HepG2 (cell line): Measurements from ENCODE around the gene CAD. TPM values are rescaled to one million over a fixed set of nuclear protein-coding genes. Genes with fewer than 3 reads are reported as not detected.

Experiments used
- FOSL2 ChIP-seq: sonication (generic); formaldehyde crosslinking; IDR thresholded peaks from 2 replicates; pipeline ENCODE4 v1.4.0; 2020; ENCODE audit warnings: missing genetic modification reagents
- FOXC1 ChIP-seq: sonication (generic); formaldehyde crosslinking; IDR thresholded peaks from 2 replicates; pipeline ENCODE4 v1.8.0; 2022; ENCODE audit warnings: mild to moderate bottlenecking, missing genetic modification reagents, borderline replicate concordance
- FOXJ3 ChIP-seq: sonication (generic); formaldehyde crosslinking; IDR thresholded peaks from 2 replicates; pipeline ENCODE4 v1.4.0; 2020; ENCODE audit warnings: missing genetic modification reagents, mild to moderate bottlenecking, borderline replicate concordance
- GATAD2A ChIP-seq: IDR thresholded peaks from 2 replicates; pipeline ENCODE4 v1.6.1; 2016
- GFI1 ChIP-seq: sonication (generic); formaldehyde crosslinking; IDR thresholded peaks from 2 replicates; pipeline ENCODE4 v1.5.0; 2020; ENCODE audit warnings: missing genetic modification reagents, mild to moderate bottlenecking, borderline replicate concordance
- HOXA7 ChIP-seq: sonication (generic); formaldehyde crosslinking; IDR thresholded peaks from 2 replicates; pipeline ENCODE4 v1.8.1; 2022; ENCODE audit warnings: mild to moderate bottlenecking, missing genetic modification reagents, moderate library complexity
- KAT2B ChIP-seq: fragments of 150-350 bp; IDR thresholded peaks from 2 replicates; pipeline ENCODE4 v1.6.1; 2014; ENCODE audit warnings: low read depth, low read length, borderline replicate concordance
- LCORL ChIP-seq, 2 experiments: fragments of 450-650 bp in 1 of 2; sonication (generic) in 1 of 2; formaldehyde crosslinking in 1 of 2; IDR thresholded peaks; 2 replicates each; pipeline versions ENCODE4 v1.5.0 to v1.6.1; 2017 to 2020; ENCODE audit warnings: antibody characterized with exemption in 1 of 2, missing genetic modification reagents in 1 of 2
- MTF1 ChIP-seq: sonication (generic); formaldehyde crosslinking; IDR thresholded peaks from 2 replicates; pipeline ENCODE4 v1.5.0; 2020; ENCODE audit warnings: missing genetic modification reagents
- PCBP2 ChIP-seq: fragments of 200-400 bp; formaldehyde crosslinking; optimal IDR thresholded peaks from 2 replicates; pipeline ENCODE3; 2018; ENCODE audit warnings: low read length, low read depth; ENCODE audit not compliant: poor library complexity, severe bottlenecking
- SMC3 ChIP-seq: IDR thresholded peaks from 2 replicates; pipeline ENCODE4 v1.6.1; 2011; ENCODE audit warnings: low read length, improper control_type of control experiment
- SMYD3 ChIP-seq: sonication (generic); formaldehyde crosslinking; IDR thresholded peaks from 2 replicates; pipeline ENCODE4 v1.8.1; 2023; ENCODE audit warnings: mild to moderate bottlenecking, missing genetic modification reagents
- STAG1 ChIP-seq: sonication (generic); formaldehyde crosslinking; IDR thresholded peaks from 2 replicates; pipeline ENCODE4 v1.4.0; 2020; ENCODE audit warnings: missing genetic modification reagents
- YY1 ChIP-seq: IDR thresholded peaks from 2 replicates; pipeline ENCODE4 v1.6.1; 2011; ENCODE audit warnings: low read length, low read depth, moderate library complexity, mild to moderate bottlenecking; ENCODE audit not compliant: insufficient read depth, insufficient replicate concordance
- ZMYM4 ChIP-seq: sonication (generic); formaldehyde crosslinking; IDR thresholded peaks from 2 replicates; pipeline ENCODE4 v1.8.1; 2023; ENCODE audit warnings: mild to moderate bottlenecking, missing genetic modification reagents
- ZNF3 ChIP-seq: IDR thresholded peaks from 2 replicates; pipeline ENCODE4 v1.7.0; 2017; ENCODE audit warnings: inconsistent platforms
- ZNF331 ChIP-seq: sonication (generic); formaldehyde crosslinking; IDR thresholded peaks from 2 replicates; pipeline ENCODE4 v1.4.0; 2020; ENCODE audit warnings: missing genetic modification reagents
- ZNF550 ChIP-seq: sonication (generic); formaldehyde crosslinking; IDR thresholded peaks from 2 replicates; pipeline ENCODE4 v1.4.0; 2020; ENCODE audit warnings: mild to moderate bottlenecking, missing genetic modification reagents, borderline replicate concordance
- ZNF552 ChIP-seq: sonication (generic); formaldehyde crosslinking; IDR thresholded peaks from 2 replicates; pipeline ENCODE4 v1.9.0; 2022; ENCODE audit warnings: missing genetic modification reagents, mild to moderate bottlenecking, borderline replicate concordance
- polyA plus RNA-seq, 8 experiments: library from polyadenylated mRNA; depleted of rRNA in 3 of 8; stranded (reverse) in 7 of 8; unstranded in 1 of 8; fragments of >200 nt; fragmentation: Illumina TruSeq in 4 of 8; extraction: Trizol in 4 of 8; gene quantifications; 2 replicates each; pipeline versions ENCODE4 v1.2.1 to v1.2.3, GENCODE V29; 2011 to 2016; ENCODE audit warnings: low read depth in 4 of 8, missing spikeins in 1 of 8, mixed read lengths in 1 of 8; ENCODE audit not compliant: insufficient read depth in 1 of 8
- total RNA-seq, 5 experiments: library from RNA; depleted of rRNA; stranded (reverse); fragments of >200 nt; fragmentation: Illumina TruSeq; extraction: Trizol; gene quantifications; 2 replicates each; pipeline ENCODE4 v1.2.3, GENCODE V29; 2016; ENCODE audit warnings: low read depth in 1 of 5
- TF ChIP-seq, protein P1 (sequence below): sonication (generic); formaldehyde crosslinking; IDR thresholded peaks from 2 replicates; pipeline ENCODE4 v1.5.1; 2020; ENCODE audit warnings: mild to moderate bottlenecking, missing genetic modification reagents, moderate library complexity
- TF ChIP-seq, protein P2 (sequence below): sonication (generic); formaldehyde crosslinking; IDR thresholded peaks from 2 replicates; pipeline ENCODE4 v1.8.1; 2023; ENCODE audit warnings: mild to moderate bottlenecking, missing genetic modification reagents
- TF ChIP-seq, protein P3 (sequence below): sonication (generic); formaldehyde crosslinking; IDR thresholded peaks from 2 replicates; pipeline ENCODE4 v1.4.0; 2020; ENCODE audit warnings: missing genetic modification reagents, borderline replicate concordance

Gene CAD
- total and polyA plus RNA-seq, 2 of the 13 experiments (the other 11 are each of a cell fraction or from before 2014, with no cell fraction given): 21.7 to 37.0 TPM

GRCh38 chr2:27191070-27191829 is 25.9 kb upstream of the CAD start (continued):
- TF ChIP-seq, protein P1, sequence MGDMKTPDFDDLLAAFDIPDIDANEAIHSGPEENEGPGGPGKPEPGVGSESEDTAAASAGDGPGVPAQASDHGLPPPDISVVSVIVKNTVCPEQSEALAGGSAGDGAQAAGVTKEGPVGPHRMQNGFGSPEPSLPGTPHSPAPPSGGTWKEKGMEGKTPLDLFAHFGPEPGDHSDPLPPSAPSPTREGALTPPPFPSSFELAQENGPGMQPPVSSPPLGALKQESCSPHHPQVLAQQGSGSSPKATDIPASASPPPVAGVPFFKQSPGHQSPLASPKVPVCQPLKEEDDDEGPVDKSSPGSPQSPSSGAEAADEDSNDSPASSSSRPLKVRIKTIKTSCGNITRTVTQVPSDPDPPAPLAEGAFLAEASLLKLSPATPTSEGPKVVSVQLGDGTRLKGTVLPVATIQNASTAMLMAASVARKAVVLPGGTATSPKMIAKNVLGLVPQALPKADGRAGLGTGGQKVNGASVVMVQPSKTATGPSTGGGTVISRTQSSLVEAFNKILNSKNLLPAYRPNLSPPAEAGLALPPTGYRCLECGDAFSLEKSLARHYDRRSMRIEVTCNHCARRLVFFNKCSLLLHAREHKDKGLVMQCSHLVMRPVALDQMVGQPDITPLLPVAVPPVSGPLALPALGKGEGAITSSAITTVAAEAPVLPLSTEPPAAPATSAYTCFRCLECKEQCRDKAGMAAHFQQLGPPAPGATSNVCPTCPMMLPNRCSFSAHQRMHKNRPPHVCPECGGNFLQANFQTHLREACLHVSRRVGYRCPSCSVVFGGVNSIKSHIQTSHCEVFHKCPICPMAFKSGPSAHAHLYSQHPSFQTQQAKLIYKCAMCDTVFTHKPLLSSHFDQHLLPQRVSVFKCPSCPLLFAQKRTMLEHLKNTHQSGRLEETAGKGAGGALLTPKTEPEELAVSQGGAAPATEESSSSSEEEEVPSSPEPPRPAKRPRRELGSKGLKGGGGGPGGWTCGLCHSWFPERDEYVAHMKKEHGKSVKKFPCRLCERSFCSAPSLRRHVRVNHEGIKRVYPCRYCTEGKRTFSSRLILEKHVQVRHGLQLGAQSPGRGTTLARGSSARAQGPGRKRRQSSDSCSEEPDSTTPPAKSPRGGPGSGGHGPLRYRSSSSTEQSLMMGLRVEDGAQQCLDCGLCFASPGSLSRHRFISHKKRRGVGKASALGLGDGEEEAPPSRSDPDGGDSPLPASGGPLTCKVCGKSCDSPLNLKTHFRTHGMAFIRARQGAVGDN (CRISPR knock-in tag): peak; percentile 31; the same call in 1 of the 2 replicates
- TF ChIP-seq GATAD2A (CRISPR knock-in tag): peak; percentile 78
- TF ChIP-seq GFI1 (CRISPR knock-in tag): 0 out of 2 replicates have a peak, but pooled peaks have one; percentile 43
- peak; percentile 100 for TF ChIP-seq SMC3
- TF ChIP-seq, protein P2, sequence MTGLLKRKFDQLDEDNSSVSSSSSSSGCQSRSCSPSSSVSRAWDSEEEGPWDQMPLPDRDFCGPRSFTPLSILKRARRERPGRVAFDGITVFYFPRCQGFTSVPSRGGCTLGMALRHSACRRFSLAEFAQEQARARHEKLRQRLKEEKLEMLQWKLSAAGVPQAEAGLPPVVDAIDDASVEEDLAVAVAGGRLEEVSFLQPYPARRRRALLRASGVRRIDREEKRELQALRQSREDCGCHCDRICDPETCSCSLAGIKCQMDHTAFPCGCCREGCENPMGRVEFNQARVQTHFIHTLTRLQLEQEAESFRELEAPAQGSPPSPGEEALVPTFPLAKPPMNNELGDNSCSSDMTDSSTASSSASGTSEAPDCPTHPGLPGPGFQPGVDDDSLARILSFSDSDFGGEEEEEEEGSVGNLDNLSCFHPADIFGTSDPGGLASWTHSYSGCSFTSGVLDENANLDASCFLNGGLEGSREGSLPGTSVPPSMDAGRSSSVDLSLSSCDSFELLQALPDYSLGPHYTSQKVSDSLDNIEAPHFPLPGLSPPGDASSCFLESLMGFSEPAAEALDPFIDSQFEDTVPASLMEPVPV (CRISPR knock-in tag): peak; percentile 31; the same call in 1 of the 2 replicates
- no peak for TF ChIP-seq KAT2B
- TF ChIP-seq ZNF331: peak; percentile 69; the same call in 1 of the 2 replicates
- TF ChIP-seq ZNF3 (CRISPR knock-in tag): no peak
- TF ChIP-seq ZNF550: no peak
- TF ChIP-seq YY1: peak; percentile 38
- no peak for TF ChIP-seq FOXC1 (CRISPR knock-in tag)
- no peak; the same call in 1 of the 2 replicates for TF ChIP-seq FOXJ3
- TF ChIP-seq MTF1: no peak
- TF ChIP-seq ZMYM4 (CRISPR knock-in tag): peak; percentile 45
- no peak for TF ChIP-seq PCBP2
- peak; percentile 97 for TF ChIP-seq STAG1 (CRISPR knock-in tag)
- TF ChIP-seq ZNF552 (CRISPR knock-in tag): no peak
- TF ChIP-seq FOSL2 (CRISPR knock-in tag): 0 out of 2 replicates have a peak, but pooled peaks have one; percentile 13
- TF ChIP-seq LCORL (IDR thresholded peaks at IDR 0.05): no peak
- TF ChIP-seq LCORL (CRISPR knock-in tag; IDR thresholded peaks at IDR 0.05): 0 out of 2 replicates have a peak, but pooled peaks have one; percentile 1
- peak; percentile 59 for TF ChIP-seq SMYD3
- no peak for TF ChIP-seq HOXA7
- TF ChIP-seq, protein P3, sequence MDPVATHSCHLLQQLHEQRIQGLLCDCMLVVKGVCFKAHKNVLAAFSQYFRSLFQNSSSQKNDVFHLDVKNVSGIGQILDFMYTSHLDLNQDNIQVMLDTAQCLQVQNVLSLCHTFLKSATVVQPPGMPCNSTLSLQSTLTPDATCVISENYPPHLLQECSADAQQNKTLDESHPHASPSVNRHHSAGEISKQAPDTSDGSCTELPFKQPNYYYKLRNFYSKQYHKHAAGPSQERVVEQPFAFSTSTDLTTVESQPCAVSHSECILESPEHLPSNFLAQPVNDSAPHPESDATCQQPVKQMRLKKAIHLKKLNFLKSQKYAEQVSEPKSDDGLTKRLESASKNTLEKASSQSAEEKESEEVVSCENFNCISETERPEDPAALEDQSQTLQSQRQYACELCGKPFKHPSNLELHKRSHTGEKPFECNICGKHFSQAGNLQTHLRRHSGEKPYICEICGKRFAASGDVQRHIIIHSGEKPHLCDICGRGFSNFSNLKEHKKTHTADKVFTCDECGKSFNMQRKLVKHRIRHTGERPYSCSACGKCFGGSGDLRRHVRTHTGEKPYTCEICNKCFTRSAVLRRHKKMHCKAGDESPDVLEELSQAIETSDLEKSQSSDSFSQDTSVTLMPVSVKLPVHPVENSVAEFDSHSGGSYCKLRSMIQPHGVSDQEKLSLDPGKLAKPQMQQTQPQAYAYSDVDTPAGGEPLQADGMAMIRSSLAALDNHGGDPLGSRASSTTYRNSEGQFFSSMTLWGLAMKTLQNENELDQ (CRISPR knock-in tag): 0 out of 2 replicates have a peak, but pooled peaks have one; percentile 50
